SJSA1 (cell line): ENCODE data around the gene MYCBP2. TPM values are rescaled to one million over a fixed set of nuclear protein-coding genes. Genes with fewer than 3 reads are reported as not detected.
"Not testable (repeated sequence)": the region's sequence is repeated elsewhere in the genome, so short reads cannot be mapped to it uniquely, and the experiment has no call there.

Experiments used
- DNase-seq, 2 experiments: peaks; one replicate each; pipeline ENCODE4 v3.0.0-alpha.2; 2015 to 2020; ENCODE audit warnings: low spot score in 2 of 2, low read depth in 1 of 2
- H3K27ac ChIP-seq: fragments of 250-450 bp; sonication (Bioruptor Pico); 2 replicates; pipeline ENCODE4 v1.5.1; 2020; ENCODE audit warnings: mild to moderate bottlenecking, moderate library complexity
- H3K27me3 ChIP-seq: fragments of 250-450 bp; sonication (Bioruptor Pico); replicated peaks from 2 replicates; pipeline ENCODE4 v1.5.1; 2020; ENCODE audit warnings: mild to moderate bottlenecking, moderate library complexity
- H3K36me3 ChIP-seq: fragments of 250-450 bp; sonication (Bioruptor Pico); 2 replicates; pipeline ENCODE4 v1.5.1; 2020; ENCODE audit warnings: mild to moderate bottlenecking
- H3K4me1 ChIP-seq: fragments of 250-450 bp; sonication (Bioruptor Pico); replicated peaks from 2 replicates; pipeline ENCODE4 v1.6.1; 2021; ENCODE audit warnings: mild to moderate bottlenecking
- H3K4me3 ChIP-seq: fragments of 250-450 bp; sonication (Bioruptor Pico); 2 replicates; pipeline ENCODE4 v1.5.1; 2020; ENCODE audit warnings: mild to moderate bottlenecking
- H3K9me3 ChIP-seq: fragments of 250-450 bp; sonication (Bioruptor Pico); replicated peaks from 2 replicates; pipeline ENCODE4 v1.5.1; 2020; ENCODE audit warnings: mild to moderate bottlenecking
- total RNA-seq: library from RNA; depleted of rRNA; stranded (reverse); fragments of >200 nt; shearing (Covaris generic); gene quantifications from 2 replicates; pipeline ENCODE4 v1.2.3, GENCODE V29; 2014

MYCBP2 gene
- total RNA-seq, 1 experiment from 2014 or later, result 53.2 TPM

GRCh38 chr13:77198995-77199394 lies 127.9 kb downstream of the MYCBP2 start:
- H3K4me3 ChIP-seq, DNase-seq, H3K27ac ChIP-seq, H3K4me1 ChIP-seq, H3K27me3 ChIP-seq, H3K9me3 ChIP-seq: not testable (repeated sequence)
- peaks cover 23% of the 10 kb centered on the region for H3K36me3 ChIP-seq

- Histone ChIP-seq H3K4me3 (no peak overlapping the region), H3K36me3 (peaks cover 37% of the 10 kb centered on the region), H3K27ac (no peak overlapping the region), H3K9me3 (no peaks in the 10 kb centered on the region), H3K4me1 (no peaks in the 10 kb centered on the region), H3K27me3 (no peaks in the 10 kb centered on the region)
- no peak for DNase-seq
Measured at GRCh38 chr13:77196052-77196618, 130.8 kb downstream of the MYCBP2 start.

GRCh38 chr13:77190349-77190958 lies 136.4 kb downstream of the MYCBP2 start:
- DNase-seq, result no peak
- H3K9me3 ChIP-seq, result no peaks in the 10 kb centered on the region
- H3K27ac ChIP-seq, result no peak overlapping the region
- no peaks in the 10 kb centered on the region for H3K27me3 ChIP-seq
- H3K36me3 ChIP-seq, result peaks cover 36% of the 10 kb centered on the region
- no peak overlapping the region for H3K4me3 ChIP-seq
- peaks cover 7% of the 10 kb centered on the region; the same call in 1 of the 2 replicates for H3K4me1 ChIP-seq

GRCh38 chr13:77185721-77186120 lies 141.2 kb downstream of the MYCBP2 start:
- Histone ChIP-seq H3K4me3 (no peak overlapping the region), H3K4me1 (peaks cover 7% of the 10 kb centered on the region; the same call in 1 of the 2 replicates), H3K27me3 (no peaks in the 10 kb centered on the region), H3K36me3 (peaks cover 41% of the 10 kb centered on the region), H3K27ac (no peak overlapping the region), H3K9me3 (no peaks in the 10 kb centered on the region)
- DNase-seq, result no peak

- Histone ChIP-seq H3K4me3 (no peak overlapping the region), H3K36me3 (peaks cover 54% of the 10 kb centered on the region), H3K27me3 (no peaks in the 10 kb centered on the region), H3K9me3 (no peaks in the 10 kb centered on the region), H3K4me1 (peaks cover 7% of the 10 kb centered on the region; the same call in 1 of the 2 replicates), H3K27ac (no peak overlapping the region)
- no peak for DNase-seq
Measured at GRCh38 chr13:77184455-77184854, 142.4 kb downstream of the MYCBP2 start.

- H3K27me3 ChIP-seq, result no peaks in the 10 kb centered on the region
- no peak overlapping the region for H3K4me3 ChIP-seq
- H3K9me3 ChIP-seq, result no peaks in the 10 kb centered on the region
- no peaks in the 10 kb centered on the region for H3K4me1 ChIP-seq
- H3K36me3 ChIP-seq, result peaks cover 48% of the 10 kb centered on the region
- no peak overlapping the region for H3K27ac ChIP-seq
- DNase-seq, result no peak
Measured at GRCh38 chr13:77180011-77180410, 146.9 kb downstream of the MYCBP2 start.

- Histone ChIP-seq H3K36me3 (peaks cover 52% of the 10 kb centered on the region), H3K27me3 (no peaks in the 10 kb centered on the region), H3K27ac (no peak overlapping the region), H3K4me1 (peaks cover 7% of the 10 kb centered on the region; the same call in 1 of the 2 replicates), H3K9me3 (no peaks in the 10 kb centered on the region), H3K4me3 (no peak overlapping the region)
- DNase-seq, result no peak
Measured at GRCh38 chr13:77177646-77178045, 149.2 kb downstream of the MYCBP2 start.

- H3K4me3 ChIP-seq, result no peak overlapping the region
- peaks cover 50% of the 10 kb centered on the region for H3K36me3 ChIP-seq
- H3K27ac ChIP-seq, result no peak overlapping the region
- H3K27me3 ChIP-seq, result no peaks in the 10 kb centered on the region
- no peaks in the 10 kb centered on the region for H3K9me3 ChIP-seq
- peak in 1 of 2 experiments; percentile 3 for DNase-seq
- peaks cover 7% of the 10 kb centered on the region; the same call in 1 of the 2 replicates for H3K4me1 ChIP-seq
Measured at GRCh38 chr13:77176350-77176749, 150.5 kb downstream of the MYCBP2 start.

GRCh38 chr13:77172650-77173049 lies 154.2 kb downstream of the MYCBP2 start:
- no peak for DNase-seq
- Histone ChIP-seq H3K36me3 (peaks cover 39% of the 10 kb centered on the region), H3K27me3 (no peaks in the 10 kb centered on the region), H3K27ac (no peak overlapping the region), H3K4me1 (peaks cover 7% of the 10 kb centered on the region; the same call in 1 of the 2 replicates), H3K4me3 (no peak overlapping the region), H3K9me3 (no peaks in the 10 kb centered on the region)

GRCh38 chr13:77171451-77171850 lies 155.4 kb downstream of the MYCBP2 start:
- Histone ChIP-seq H3K27ac (no peak overlapping the region), H3K27me3 (no peaks in the 10 kb centered on the region), H3K4me3 (no peak overlapping the region), H3K9me3 (no peaks in the 10 kb centered on the region), H3K4me1 (peaks cover 7% of the 10 kb centered on the region; the same call in 1 of the 2 replicates), H3K36me3 (peaks cover 40% of the 10 kb centered on the region)
- no peak for DNase-seq

GRCh38 chr13:77168237-77168636 lies 158.7 kb downstream of the MYCBP2 start:
- H3K36me3 ChIP-seq, result peaks cover 58% of the 10 kb centered on the region

GRCh38 chr13:77150651-77151050 lies 176.2 kb downstream of the MYCBP2 start:
- Histone ChIP-seq H3K36me3 (peaks cover 18% of the 10 kb centered on the region), H3K4me1 (no peaks in the 10 kb centered on the region), H3K27me3 (no peaks in the 10 kb centered on the region), H3K27ac (no peak overlapping the region), H3K9me3 (no peaks in the 10 kb centered on the region), H3K4me3 (no peak overlapping the region)
- no peak for DNase-seq

More at GRCh38 chr13:77168237-77168636, 158.7 kb downstream of the MYCBP2 start:
- Histone ChIP-seq H3K27ac (no peak overlapping the region), H3K4me1 (peaks cover 2% of the 10 kb centered on the region; the same call in 1 of the 2 replicates), H3K9me3 (no peaks in the 10 kb centered on the region), H3K27me3 (no peaks in the 10 kb centered on the region), H3K4me3 (no peak overlapping the region)
- no peak for DNase-seq

GRCh38 chr13:77143431-77143830 lies 183.5 kb downstream of the MYCBP2 start:
- H3K27me3 ChIP-seq, result no peaks in the 10 kb centered on the region
- no peak for DNase-seq
- no peak overlapping the region for H3K4me3 ChIP-seq
- no peaks in the 10 kb centered on the region for H3K9me3 ChIP-seq
- no peaks in the 10 kb centered on the region for H3K4me1 ChIP-seq
- peaks cover 37% of the 10 kb centered on the region for H3K36me3 ChIP-seq
- H3K27ac ChIP-seq, result no peak overlapping the region

- no peak for DNase-seq
- H3K4me1 ChIP-seq, result peaks cover 14% of the 10 kb centered on the region
- no peaks in the 10 kb centered on the region for H3K9me3 ChIP-seq
- peaks cover 35% of the 10 kb centered on the region for H3K36me3 ChIP-seq
- no peaks in the 10 kb centered on the region for H3K27me3 ChIP-seq
- H3K27ac ChIP-seq, result no peak overlapping the region
- H3K4me3 ChIP-seq, result no peak overlapping the region
Measured at GRCh38 chr13:77139306-77139705, 187.6 kb downstream of the MYCBP2 start.
